ENCODE results near the gene TNK2. TPM values are rescaled to one million over a fixed set of nuclear protein-coding genes. Genes with fewer than 3 reads are reported as not detected.

The TNK2 gene
- total and polyA plus RNA-seq, 2 of the 13 experiments (the other 11 are each of a cell fraction or from before 2014, with no cell fraction given): 4.6 to 5.8 TPM

GRCh38 chr3:195914648-195915473, 6.5 kb upstream of the TNK2 start (continued):
- peak; percentile 57; the same call in 1 of the 2 replicates for TF ChIP-seq THAP11 (CRISPR knock-in tag; IDR thresholded peaks at IDR 0.05)
- TF ChIP-seq ATF1 (CRISPR knock-in tag; IDR thresholded peaks at IDR 0.05): 0 out of 2 replicates have a peak, but pooled peaks have one; percentile 41
- peak; percentile 51; the same call in 1 of the 2 replicates for TF ChIP-seq KLF11 (CRISPR knock-in tag; IDR thresholded peaks at IDR 0.05)
- no peak for TF ChIP-seq TCF7 (IDR thresholded peaks at IDR 0.05; ENCODE audit: low read depth)
- TF ChIP-seq CREM (IDR thresholded peaks at IDR 0.05): peak; percentile 21; the same call in 1 of the 2 replicates
- no peak for TF ChIP-seq CREM (CRISPR knock-in tag; IDR thresholded peaks at IDR 0.05)
- peak; percentile 65; the same call in 1 of the 2 replicates for TF ChIP-seq CBFB (CRISPR knock-in tag; IDR thresholded peaks at IDR 0.05)
- TF ChIP-seq MED1 (CRISPR knock-in tag; IDR thresholded peaks at IDR 0.05): peak; percentile 20; the same call in 1 of the 2 replicates
- no peak for TF ChIP-seq BRCA1 (CRISPR knock-in tag; IDR thresholded peaks at IDR 0.05)
- TF ChIP-seq ERF (CRISPR knock-in tag; IDR thresholded peaks at IDR 0.05): peak; percentile 65; the same call in 1 of the 2 replicates
- TF ChIP-seq ZNF570 (CRISPR knock-in tag; IDR thresholded peaks at IDR 0.05; ENCODE audit: borderline replicate concordance): no peak
- TF ChIP-seq SOX13 (IDR thresholded peaks at IDR 0.05): no peak
- TF ChIP-seq SOX13 (CRISPR knock-in tag; conservative IDR thresholded peaks at IDR 0.05 in 1 of 2, IDR thresholded peaks at IDR 0.05 in 1 of 2): 0 out of 4 replicates have a peak, but pooled peaks of 1 of the 2 experiments have one; percentile 11
- no peak for TF ChIP-seq KIAA2018 (CRISPR knock-in tag; IDR thresholded peaks at IDR 0.05; ENCODE audit: borderline replicate concordance)
- no peak for TF ChIP-seq FOSL1 (CRISPR knock-in tag; IDR thresholded peaks at IDR 0.05; ENCODE audit: borderline replicate concordance)
- TF ChIP-seq PRDM10 (CRISPR knock-in tag; IDR thresholded peaks at IDR 0.05; ENCODE audit: low read depth): 0 out of 2 replicates have a peak, but pooled peaks have one; percentile 26
